Keratinocyte (primary cell): ENCODE measurements around the gene SLC6A2. TPM values are rescaled to one million over a fixed set of nuclear protein-coding genes. Genes with fewer than 3 reads are reported as not detected.

ENCODE experiments used
- DNase-seq: peaks from one replicate; pipeline ENCODE4 v3.0.0-alpha.2; 2011; ENCODE audit warnings: low read depth, missing footprints, low spot score
- FAIRE-seq: peaks from 2 replicates; lab custom pipeline; 2011; peaks lifted over from hg19 to GRCh38; lab: Jason Lieb, UNC
- H2AFZ ChIP-seq: 2 replicates; pipeline ENCODE4 v1.6.0; 2012; ENCODE audit warnings: low read length, control low read depth, inconsistent platforms; ENCODE audit not compliant: control insufficient read depth
- H3K27ac ChIP-seq: 2 replicates; pipeline ENCODE4 v1.5.1; 2011; ENCODE audit warnings: low read length; ENCODE audit not compliant: control insufficient read depth, insufficient read depth
- H3K27me3 ChIP-seq: 3 replicates; pipeline ENCODE4 v1.6.0; 2011; ENCODE audit warnings: low read length; ENCODE audit not compliant: control insufficient read depth, insufficient read depth; ENCODE audit errors: extremely low read depth
- H3K36me3 ChIP-seq, 2 experiments: 2 replicates in 1 of 2; 3 replicates in 1 of 2; pipeline ENCODE4 v1.5.1; 2011; ENCODE audit warnings: low read length in 2 of 2, mild to moderate bottlenecking in 1 of 2; ENCODE audit not compliant: control insufficient read depth in 2 of 2, insufficient read depth in 2 of 2; ENCODE audit errors: extremely low read depth in 1 of 2
- H3K4me1 ChIP-seq: 3 replicates; pipeline ENCODE4 v1.5.1; 2011; ENCODE audit warnings: low read length; ENCODE audit not compliant: control insufficient read depth, insufficient read depth; ENCODE audit errors: extremely low read depth
- H3K4me2 ChIP-seq: 3 replicates; pipeline ENCODE4 v1.6.0; 2011; ENCODE audit warnings: low read depth, low read length; ENCODE audit not compliant: control insufficient read depth, insufficient read depth; ENCODE audit errors: extremely low read depth
- H3K4me3 ChIP-seq, 3 experiments: fragments of 200-600 bp in 1 of 3; sonication (generic) in 1 of 3; 2 replicates in 2 of 3; 3 replicates in 1 of 3; pipeline ENCODE4 v1.5.1; 2011 to 2016; ENCODE audit warnings: low read length in 3 of 3, mild to moderate bottlenecking in 3 of 3, control low read depth in 2 of 3, inconsistent platforms in 1 of 3, low read depth in 1 of 3, mixed read lengths in 1 of 3, mixed run types in 1 of 3, moderate library complexity in 1 of 3; ENCODE audit not compliant: control insufficient read depth in 2 of 3, insufficient read depth in 2 of 3; ENCODE audit errors: extremely low read depth in 1 of 3
- H3K79me2 ChIP-seq: 2 replicates; pipeline ENCODE4 v1.6.0; 2012; ENCODE audit warnings: low read length; ENCODE audit not compliant: control insufficient read depth, insufficient read depth
- H3K9ac ChIP-seq: 3 replicates; pipeline ENCODE4 v1.6.0; 2011; ENCODE audit warnings: low read length; ENCODE audit not compliant: control insufficient read depth, insufficient read depth; ENCODE audit errors: extremely low read depth
- H3K9me1 ChIP-seq: 3 replicates; pipeline ENCODE4 v1.6.0; 2011; ENCODE audit warnings: low read length; ENCODE audit not compliant: control insufficient read depth, insufficient read depth; ENCODE audit errors: extremely low read depth
- H3K9me3 ChIP-seq: 2 replicates; pipeline ENCODE4 v1.5.1; 2012; ENCODE audit warnings: low read depth, low read length; ENCODE audit not compliant: control insufficient read depth
- H4K20me1 ChIP-seq: 3 replicates; pipeline ENCODE4 v1.6.0; 2011; ENCODE audit warnings: low read length; ENCODE audit not compliant: control insufficient read depth, insufficient read depth; ENCODE audit errors: extremely low read depth
- EZH2 ChIP-seq: IDR thresholded peaks from one replicate; pipeline ENCODE4 v1.6.1; 2012; ENCODE audit warnings: inconsistent platforms, mild to moderate bottlenecking, low read length, moderate library complexity
- dilution Hi-C: fragments of 300-500 bp; cut with MboI; formaldehyde crosslinking; loops from one replicate; pipeline ENCODE4 v1.7.0; 2020; ENCODE audit warnings: low sequenced_read_pairs; ENCODE audit not compliant: extremely low pct_ligation_motif_present
- polyA plus RNA-seq, 5 experiments: library from polyadenylated mRNA; depleted of rRNA in 3 of 5; stranded (reverse) in 3 of 5; stranded (forward) in 1 of 5; unstranded in 1 of 5; fragments of >200 nt; gene quantifications; 1 replicate in 1 of 5; 2 replicates in 3 of 5; 3 replicates in 1 of 5; pipeline versions ENCODE4 v1.2.1 to v1.2.3, GENCODE V29; 2011 to 2012; ENCODE audit warnings: missing spikeins in 2 of 5, low read depth in 1 of 5, low replicate concordance in 1 of 5
- TF ChIP-seq, protein P1 (sequence below), 3 experiments: IDR thresholded peaks in 1 of 3; conservative IDR thresholded peaks in 1 of 3; optimal IDR thresholded peaks in 1 of 3; 2 replicates in 2 of 3; 3 replicates in 1 of 3; pipeline versions ENCODE3 to v1.5.1; 2011; ENCODE audit warnings: low read length in 3 of 3, mild to moderate bottlenecking in 3 of 3, moderate library complexity in 2 of 3, control low read depth in 1 of 3, inconsistent platforms in 1 of 3; ENCODE audit not compliant: insufficient read depth in 2 of 3; ENCODE audit errors: extremely low read depth in 1 of 3

The SLC6A2 gene
- polyA plus RNA-seq, 1 donor (not counting 4 experiments of a cell fraction or from before 2014, with no cell fraction given), result 0.20 TPM

DNA sequence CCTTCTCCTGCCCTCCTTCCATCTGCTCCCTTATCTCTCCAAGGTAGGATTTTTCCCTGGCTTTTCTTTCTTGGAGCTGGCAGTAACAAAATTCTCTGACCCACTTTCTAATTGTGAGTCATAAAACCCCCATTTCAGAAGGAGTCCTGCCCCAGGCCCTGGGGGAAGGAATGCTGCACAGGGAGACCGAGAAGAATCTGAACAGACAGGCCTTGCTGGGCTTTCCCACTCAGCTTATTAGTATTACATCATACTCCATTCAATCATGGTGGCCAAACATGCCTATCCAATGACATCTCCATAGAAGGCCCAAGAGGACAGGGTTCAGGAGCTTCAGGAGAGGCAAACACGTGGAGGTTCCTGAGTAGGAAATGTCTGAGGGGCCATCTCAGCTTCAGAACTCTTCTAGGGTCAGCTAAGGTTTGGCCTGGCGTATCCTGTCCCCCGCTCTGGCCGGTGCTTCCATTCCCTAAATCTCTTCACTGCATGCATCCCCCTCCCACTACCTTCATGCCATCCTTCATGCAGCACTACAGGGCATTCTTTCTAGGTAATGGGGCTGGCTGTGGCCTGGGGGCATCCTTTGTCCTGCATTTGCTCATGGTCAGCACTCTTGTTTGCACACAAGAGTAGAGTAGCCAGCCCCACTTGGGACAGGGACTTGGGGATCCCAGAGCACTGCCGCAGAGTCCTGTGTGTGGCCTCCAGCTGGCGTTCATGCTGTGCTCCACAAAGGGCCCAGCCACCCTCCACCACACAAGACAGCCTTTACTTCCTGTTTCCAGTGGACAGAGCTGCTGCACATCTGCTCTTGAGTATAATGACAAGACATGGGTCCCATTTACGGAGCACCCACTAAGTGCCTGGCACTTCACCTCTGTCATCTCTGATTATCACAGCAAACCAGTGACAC, 8.2 kb downstream of the SLC6A2 start:
- Histone ChIP-seq H3K9ac (peak overlapping the region; percentile 19), H2AFZ (peak overlapping the region; percentile 10), H3K9me3 (no peaks in the 10 kb centered on the region), H3K36me3 (no peaks in the 10 kb centered on the region), H3K4me2 (peak overlapping the region; percentile 45), H3K9me1 (peaks cover 2% of the 10 kb centered on the region), H4K20me1 (peaks cover 3% of the 10 kb centered on the region), H3K79me2 (no peaks in the 10 kb centered on the region), H3K4me1 (peaks cover 75% of the 10 kb centered on the region), H3K4me3 (no peak overlapping the region), H3K27me3 (no peaks in the 10 kb centered on the region), H3K27ac (peak overlapping the region; percentile 66)
- DNase-seq, result peak; percentile 94
- TF ChIP-seq, protein P1, sequence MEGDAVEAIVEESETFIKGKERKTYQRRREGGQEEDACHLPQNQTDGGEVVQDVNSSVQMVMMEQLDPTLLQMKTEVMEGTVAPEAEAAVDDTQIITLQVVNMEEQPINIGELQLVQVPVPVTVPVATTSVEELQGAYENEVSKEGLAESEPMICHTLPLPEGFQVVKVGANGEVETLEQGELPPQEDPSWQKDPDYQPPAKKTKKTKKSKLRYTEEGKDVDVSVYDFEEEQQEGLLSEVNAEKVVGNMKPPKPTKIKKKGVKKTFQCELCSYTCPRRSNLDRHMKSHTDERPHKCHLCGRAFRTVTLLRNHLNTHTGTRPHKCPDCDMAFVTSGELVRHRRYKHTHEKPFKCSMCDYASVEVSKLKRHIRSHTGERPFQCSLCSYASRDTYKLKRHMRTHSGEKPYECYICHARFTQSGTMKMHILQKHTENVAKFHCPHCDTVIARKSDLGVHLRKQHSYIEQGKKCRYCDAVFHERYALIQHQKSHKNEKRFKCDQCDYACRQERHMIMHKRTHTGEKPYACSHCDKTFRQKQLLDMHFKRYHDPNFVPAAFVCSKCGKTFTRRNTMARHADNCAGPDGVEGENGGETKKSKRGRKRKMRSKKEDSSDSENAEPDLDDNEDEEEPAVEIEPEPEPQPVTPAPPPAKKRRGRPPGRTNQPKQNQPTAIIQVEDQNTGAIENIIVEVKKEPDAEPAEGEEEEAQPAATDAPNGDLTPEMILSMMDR (optimal IDR thresholded peaks at IDR 0.05 in 1 of 3, IDR thresholded peaks at IDR 0.05 in 1 of 3, conservative IDR thresholded peaks at IDR 0.05 in 1 of 3; ENCODE audit: extremely low read depth in 1 of 3, insufficient read depth in 2 of 3, low read length in 3 of 3), result no peak
- no peak for TF ChIP-seq EZH2
- dilution Hi-C loops, result no loop called here
- FAIRE-seq, result peak; percentile 99

GRCh38 chr16:55664786-55665407, 9.1 kb downstream of the SLC6A2 start:
- H2AFZ ChIP-seq, result no peak overlapping the region
- no peak for FAIRE-seq
- peaks cover 74% of the 10 kb centered on the region for H3K4me1 ChIP-seq
- peaks cover 2% of the 10 kb centered on the region for H3K9me1 ChIP-seq
- no peaks in the 10 kb centered on the region for H3K9me3 ChIP-seq
- DNase-seq, result no peak
- TF ChIP-seq, protein P1 (optimal IDR thresholded peaks at IDR 0.05 in 1 of 3, IDR thresholded peaks at IDR 0.05 in 1 of 3, conservative IDR thresholded peaks at IDR 0.05 in 1 of 3; ENCODE audit: extremely low read depth in 1 of 3, insufficient read depth in 2 of 3, low read length in 3 of 3), result no peak
- TF ChIP-seq EZH2, result no peak
- H3K4me3 ChIP-seq, result no peak overlapping the region
- H4K20me1 ChIP-seq, result peaks cover 3% of the 10 kb centered on the region
- no peak overlapping the region for H3K4me2 ChIP-seq
- H3K27ac ChIP-seq, result peak overlapping the region; percentile 66
- dilution Hi-C loops, result no loop called here
- no peak overlapping the region for H3K9ac ChIP-seq
- no peaks in the 10 kb centered on the region for H3K27me3 ChIP-seq
- H3K79me2 ChIP-seq, result no peaks in the 10 kb centered on the region
- H3K36me3 ChIP-seq, result no peaks in the 10 kb centered on the region
